ENCODE measurements around the gene CORIN. TPM values are rescaled to one million over a fixed set of nuclear protein-coding genes. Genes with fewer than 3 reads are reported as not detected.

Gene CORIN
- polyA plus RNA-seq, 1 donor from 2014 or later = 0.25 TPM

DNA sequence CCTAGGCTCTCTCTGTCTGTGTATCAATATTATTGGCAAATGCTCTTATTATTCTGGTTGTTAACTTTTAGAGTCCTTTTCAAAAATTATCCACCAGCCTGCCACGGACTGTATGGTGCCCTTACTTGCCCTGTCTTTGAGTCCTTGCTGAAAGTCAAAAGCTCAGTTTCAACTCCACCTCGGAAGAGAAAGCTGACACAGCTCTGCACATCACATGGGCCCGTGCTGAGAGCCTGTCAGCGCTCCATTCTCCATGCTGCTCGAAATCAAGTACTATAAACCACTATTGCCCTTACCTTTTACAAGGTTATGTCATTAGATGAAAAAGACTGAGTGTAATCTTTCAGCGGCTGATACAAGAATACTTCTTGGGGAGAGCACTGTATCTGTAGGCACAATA, 141.0 kb downstream of the CORIN start:
- Histone ChIP-seq H3K4me3 (ENCODE audit: low read length) (no peak overlapping the region), H3K27ac (ENCODE audit: low read length) (no peak overlapping the region), H3K27me3 (ENCODE audit: insufficient read depth, low read depth, low read length) (no peaks in the 10 kb centered on the region), H3K9me2 (ENCODE audit: insufficient read depth, low read length) (no peaks in the 10 kb centered on the region), H4K20me1 (ENCODE audit: insufficient read depth) (no peaks in the 10 kb centered on the region), H3K4me2 (ENCODE audit: low read length) (no peak overlapping the region), H3F3A (ENCODE audit: insufficient read depth, low read length, poor library complexity, severe bottlenecking) (no peaks in the 10 kb centered on the region), H3K79me2 (replicated peaks; ENCODE audit: insufficient read depth, low read length) (no peaks in the 10 kb centered on the region), H3K36me3 (ENCODE audit: insufficient read depth, low read length) (no peaks in the 10 kb centered on the region), H2AFZ (ENCODE audit: low read depth, low read length) (no peak overlapping the region), H3K9me3 (ENCODE audit: low read length) (no peaks in the 10 kb centered on the region), H3K9ac (ENCODE audit: low read length) (no peak overlapping the region)
- no peak for TF ChIP-seq POLR2AphosphoS5 (IDR thresholded peaks at IDR 0.05)
- no peak for TF ChIP-seq EP300 (conservative IDR thresholded peaks at IDR 0.05; ENCODE audit: poor library complexity, severe bottlenecking)
- no peak for TF ChIP-seq EZH2 (IDR thresholded peaks at IDR 0.05; ENCODE audit: borderline replicate concordance, insufficient read depth, low read length, poor library complexity, severe bottlenecking)
- no peak for TF ChIP-seq RAD21 (conservative IDR thresholded peaks at IDR 0.05)
- TF ChIP-seq, protein P1, sequence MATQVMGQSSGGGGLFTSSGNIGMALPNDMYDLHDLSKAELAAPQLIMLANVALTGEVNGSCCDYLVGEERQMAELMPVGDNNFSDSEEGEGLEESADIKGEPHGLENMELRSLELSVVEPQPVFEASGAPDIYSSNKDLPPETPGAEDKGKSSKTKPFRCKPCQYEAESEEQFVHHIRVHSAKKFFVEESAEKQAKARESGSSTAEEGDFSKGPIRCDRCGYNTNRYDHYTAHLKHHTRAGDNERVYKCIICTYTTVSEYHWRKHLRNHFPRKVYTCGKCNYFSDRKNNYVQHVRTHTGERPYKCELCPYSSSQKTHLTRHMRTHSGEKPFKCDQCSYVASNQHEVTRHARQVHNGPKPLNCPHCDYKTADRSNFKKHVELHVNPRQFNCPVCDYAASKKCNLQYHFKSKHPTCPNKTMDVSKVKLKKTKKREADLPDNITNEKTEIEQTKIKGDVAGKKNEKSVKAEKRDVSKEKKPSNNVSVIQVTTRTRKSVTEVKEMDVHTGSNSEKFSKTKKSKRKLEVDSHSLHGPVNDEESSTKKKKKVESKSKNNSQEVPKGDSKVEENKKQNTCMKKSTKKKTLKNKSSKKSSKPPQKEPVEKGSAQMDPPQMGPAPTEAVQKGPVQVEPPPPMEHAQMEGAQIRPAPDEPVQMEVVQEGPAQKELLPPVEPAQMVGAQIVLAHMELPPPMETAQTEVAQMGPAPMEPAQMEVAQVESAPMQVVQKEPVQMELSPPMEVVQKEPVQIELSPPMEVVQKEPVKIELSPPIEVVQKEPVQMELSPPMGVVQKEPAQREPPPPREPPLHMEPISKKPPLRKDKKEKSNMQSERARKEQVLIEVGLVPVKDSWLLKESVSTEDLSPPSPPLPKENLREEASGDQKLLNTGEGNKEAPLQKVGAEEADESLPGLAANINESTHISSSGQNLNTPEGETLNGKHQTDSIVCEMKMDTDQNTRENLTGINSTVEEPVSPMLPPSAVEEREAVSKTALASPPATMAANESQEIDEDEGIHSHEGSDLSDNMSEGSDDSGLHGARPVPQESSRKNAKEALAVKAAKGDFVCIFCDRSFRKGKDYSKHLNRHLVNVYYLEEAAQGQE (IDR thresholded peaks at IDR 0.05; ENCODE audit: borderline replicate concordance) = no peak
- TF ChIP-seq MXI1 (conservative IDR thresholded peaks at IDR 0.05; ENCODE audit: poor library complexity, severe bottlenecking) = no peak
- TF ChIP-seq SMC3 (conservative IDR thresholded peaks at IDR 0.05; ENCODE audit: poor library complexity) = no peak
- no peak for TF ChIP-seq CTCF (IDR thresholded peaks at IDR 0.05; ENCODE audit: poor library complexity, severe bottlenecking)
- TF ChIP-seq TAF1 (IDR thresholded peaks at IDR 0.05; ENCODE audit: low read depth) = no peak

GRCh38 chr4:47695260-47695659, 142.6 kb downstream of the CORIN start:
- H4K20me1 ChIP-seq (ENCODE audit: insufficient read depth) = no peaks in the 10 kb centered on the region
- no peak overlapping the region for H2AFZ ChIP-seq (ENCODE audit: low read depth, low read length)
- H3K9me3 ChIP-seq (ENCODE audit: low read length) = no peaks in the 10 kb centered on the region
- no peak for TF ChIP-seq MXI1 (conservative IDR thresholded peaks at IDR 0.05; ENCODE audit: poor library complexity, severe bottlenecking)
- TF ChIP-seq, protein P1 (IDR thresholded peaks at IDR 0.05; ENCODE audit: borderline replicate concordance) = no peak
- no peak for TF ChIP-seq EZH2 (IDR thresholded peaks at IDR 0.05; ENCODE audit: borderline replicate concordance, insufficient read depth, low read length, poor library complexity, severe bottlenecking)
- no peak for TF ChIP-seq EP300 (conservative IDR thresholded peaks at IDR 0.05; ENCODE audit: poor library complexity, severe bottlenecking)
- TF ChIP-seq TAF1 (IDR thresholded peaks at IDR 0.05; ENCODE audit: low read depth) = no peak
- TF ChIP-seq POLR2AphosphoS5 (IDR thresholded peaks at IDR 0.05) = no peak
- TF ChIP-seq CTCF (IDR thresholded peaks at IDR 0.05; ENCODE audit: poor library complexity, severe bottlenecking) = no peak
- TF ChIP-seq SMC3 (conservative IDR thresholded peaks at IDR 0.05; ENCODE audit: poor library complexity) = no peak
- no peak for TF ChIP-seq RAD21 (conservative IDR thresholded peaks at IDR 0.05)
- no peaks in the 10 kb centered on the region for H3K36me3 ChIP-seq (ENCODE audit: insufficient read depth, low read length)
- no peaks in the 10 kb centered on the region for H3K27me3 ChIP-seq (ENCODE audit: insufficient read depth, low read depth, low read length)
- no peaks in the 10 kb centered on the region for H3F3A ChIP-seq (ENCODE audit: insufficient read depth, low read length, poor library complexity, severe bottlenecking)
- no peaks in the 10 kb centered on the region for H3K79me2 ChIP-seq (replicated peaks; ENCODE audit: insufficient read depth, low read length)
- no peak overlapping the region for H3K27ac ChIP-seq (ENCODE audit: low read length)
- no peak overlapping the region for H3K4me3 ChIP-seq (ENCODE audit: low read length)
- no peak overlapping the region for H3K4me2 ChIP-seq (ENCODE audit: low read length)
- H3K9me2 ChIP-seq (ENCODE audit: insufficient read depth, low read length) = no peaks in the 10 kb centered on the region
- H3K9ac ChIP-seq (ENCODE audit: low read length) = no peak overlapping the region
